K562 (cell line): Measurements from ENCODE around the gene ABCA7. TPM values are rescaled to one million over a fixed set of nuclear protein-coding genes. Genes with fewer than 3 reads are reported as not detected.

Experiments used
- ATF1 ChIP-seq, 2 experiments: fragments of 450-650 bp in 1 of 2; IDR thresholded peaks; 2 replicates each; pipeline ENCODE4 v1.6.1; 2016; ENCODE audit warnings: missing compliant biosample characterization in 1 of 2, missing genetic modification characterization in 1 of 2
- ELF4 ChIP-seq: fragments of 450-650 bp; formaldehyde crosslinking; IDR thresholded peaks from 2 replicates; pipeline ENCODE4 v1.4.0; 2022; ENCODE audit warnings: missing genetic modification characterization
- ETV1 ChIP-seq: fragments of 450-650 bp; conservative IDR thresholded peaks from 2 replicates; pipeline ENCODE4 v1.6.1; 2016; ENCODE audit warnings: missing genetic modification characterization, control low read depth, low read depth, missing compliant biosample characterization
- EZH2 ChIP-seq: IDR thresholded peaks from 2 replicates; pipeline ENCODE4 v1.6.1; 2012; ENCODE audit warnings: low read depth, mild to moderate bottlenecking, inconsistent platforms, low read length, borderline replicate concordance
- HDAC6 ChIP-seq: IDR thresholded peaks from 2 replicates; pipeline ENCODE4 v1.6.1; 2012; ENCODE audit warnings: low read depth, mild to moderate bottlenecking, control low read depth, inconsistent platforms, low read length, moderate library complexity
- KLF16 ChIP-seq: IDR thresholded peaks from 2 replicates; pipeline ENCODE4 v1.6.1; 2016; ENCODE audit warnings: antibody characterized with exemption
- MAFF ChIP-seq: IDR thresholded peaks from 2 replicates; pipeline ENCODE4 v1.6.1; 2012; ENCODE audit warnings: low read length, improper control_type of control experiment
- NELFE ChIP-seq: IDR thresholded peaks from 2 replicates; pipeline ENCODE4 v1.6.1; 2011; ENCODE audit warnings: mild to moderate bottlenecking; ENCODE audit not compliant: insufficient read depth, insufficient read length
- TBP ChIP-seq: optimal IDR thresholded peaks from 2 replicates; pipeline ENCODE3; 2011; ENCODE audit warnings: low read depth, low read length, improper control_type of control experiment
- XRCC5 ChIP-seq: fragments of 200-400 bp; formaldehyde crosslinking; IDR thresholded peaks from 2 replicates; pipeline ENCODE4 v1.6.1; 2017; ENCODE audit warnings: low read depth, mild to moderate bottlenecking, low read length
- polyA plus RNA-seq, 8 experiments: library from polyadenylated mRNA; depleted of rRNA in 4 of 8; stranded (reverse) in 5 of 8; unstranded in 3 of 8; fragments of >200 nt; fragmentation: Nextera tagmentation in 2 of 8; fragmentation: Illumina TruSeq in 1 of 8; extraction: Ambion mirVana in 2 of 8; extraction: Trizol in 1 of 8; gene quantifications; 2 replicates each; pipeline versions ENCODE4 v1.2.1 to v1.2.3, GENCODE V29; 2011 to 2014; ENCODE audit warnings: inconsistent platforms in 1 of 8, missing spikeins in 1 of 8
- total RNA-seq, 7 experiments: library from RNA; depleted of rRNA in 6 of 7; stranded (reverse); fragments of >200 nt in 6 of 7; fragmentation: Illumina TruSeq in 2 of 7; extraction: Trizol in 2 of 7; gene quantifications; 2 replicates each; pipeline versions ENCODE4 v1.2.1 to v1.2.3, GENCODE V29; 2011 to 2021; ENCODE audit warnings: low replicate concordance in 1 of 7
- TF ChIP-seq, protein P1 (sequence below): fragments of 250-450 bp; sonication (Bioruptor Pico); IDR thresholded peaks from 2 replicates; pipeline ENCODE4 v1.5.0; 2021
- TF ChIP-seq, protein P2 (sequence below): fragments of 200-600 bp; sonication (generic); IDR thresholded peaks from one replicate; pipeline ENCODE4 v1.6.1; 2012; ENCODE audit warnings: mild to moderate bottlenecking, low read depth, low read length, inconsistent platforms

Gene ABCA7
- total and polyA plus RNA-seq, 9 of the 15 experiments (the other 6 are each of a cell fraction or from before 2014, with no cell fraction given): 2.3 to 96.1 (median 31.2) TPM

DNA sequence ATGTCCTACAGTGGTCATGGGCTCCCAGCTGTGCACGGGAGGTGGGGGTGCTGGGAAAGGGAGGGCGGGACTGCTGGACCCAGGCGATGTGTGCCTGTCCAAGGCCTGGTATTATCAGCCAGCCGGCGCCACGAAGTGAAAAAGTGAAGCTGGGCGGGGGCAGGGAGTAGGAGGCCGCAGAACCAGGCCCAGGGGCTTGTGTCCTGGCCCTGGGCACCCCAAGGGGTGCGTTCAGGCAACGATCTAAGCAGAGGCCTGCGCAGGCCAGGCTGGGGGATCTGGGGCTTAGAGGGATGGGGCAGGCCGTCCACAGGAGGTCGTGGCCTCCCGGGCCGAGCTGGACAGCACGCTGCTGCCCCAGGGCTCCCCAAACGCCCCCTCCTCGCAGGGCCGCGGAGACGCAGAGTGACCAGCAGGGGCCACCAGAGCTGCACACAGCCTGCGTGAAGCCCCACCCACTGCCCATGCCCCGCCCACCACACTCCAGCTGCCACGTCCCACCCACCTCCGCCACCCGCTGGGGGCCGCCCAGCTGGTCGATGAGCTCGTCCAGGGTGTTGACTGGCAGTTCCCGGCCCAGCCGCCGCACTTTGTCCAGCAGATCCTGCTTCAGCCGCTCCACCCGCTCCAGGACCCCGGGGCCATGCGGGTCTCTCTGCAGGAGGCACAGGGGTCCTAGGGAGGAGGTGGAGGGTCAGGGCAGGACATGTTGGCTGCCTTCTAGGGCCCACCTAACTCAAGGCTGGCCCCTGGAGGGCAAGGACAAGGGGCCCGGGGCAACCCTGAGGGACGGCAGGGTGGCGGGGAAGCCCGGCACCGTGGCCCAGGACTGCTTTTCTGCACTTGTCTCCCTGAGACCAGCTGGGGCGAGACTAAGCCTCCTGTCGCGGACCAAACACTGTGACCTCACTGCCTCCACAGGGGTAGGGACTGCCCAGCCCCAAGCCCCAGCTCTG lies 73.4 kb downstream of the ABCA7 start (continued):
- peak; percentile 75; the same call in 1 of the 2 replicates for TF ChIP-seq KLF16
- TF ChIP-seq, protein P1, sequence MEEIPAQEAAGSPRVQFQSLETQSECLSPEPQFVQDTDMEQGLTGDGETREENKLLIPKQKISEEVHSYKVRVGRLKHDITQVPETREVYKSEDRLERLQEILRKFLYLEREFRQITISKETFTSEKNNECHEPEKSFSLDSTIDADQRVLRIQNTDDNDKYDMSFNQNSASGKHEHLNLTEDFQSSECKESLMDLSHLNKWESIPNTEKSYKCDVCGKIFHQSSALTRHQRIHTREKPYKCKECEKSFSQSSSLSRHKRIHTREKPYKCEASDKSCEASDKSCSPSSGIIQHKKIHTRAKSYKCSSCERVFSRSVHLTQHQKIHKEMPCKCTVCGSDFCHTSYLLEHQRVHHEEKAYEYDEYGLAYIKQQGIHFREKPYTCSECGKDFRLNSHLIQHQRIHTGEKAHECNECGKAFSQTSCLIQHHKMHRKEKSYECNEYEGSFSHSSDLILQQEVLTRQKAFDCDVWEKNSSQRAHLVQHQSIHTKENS: no peak
- TF ChIP-seq, protein P2, sequence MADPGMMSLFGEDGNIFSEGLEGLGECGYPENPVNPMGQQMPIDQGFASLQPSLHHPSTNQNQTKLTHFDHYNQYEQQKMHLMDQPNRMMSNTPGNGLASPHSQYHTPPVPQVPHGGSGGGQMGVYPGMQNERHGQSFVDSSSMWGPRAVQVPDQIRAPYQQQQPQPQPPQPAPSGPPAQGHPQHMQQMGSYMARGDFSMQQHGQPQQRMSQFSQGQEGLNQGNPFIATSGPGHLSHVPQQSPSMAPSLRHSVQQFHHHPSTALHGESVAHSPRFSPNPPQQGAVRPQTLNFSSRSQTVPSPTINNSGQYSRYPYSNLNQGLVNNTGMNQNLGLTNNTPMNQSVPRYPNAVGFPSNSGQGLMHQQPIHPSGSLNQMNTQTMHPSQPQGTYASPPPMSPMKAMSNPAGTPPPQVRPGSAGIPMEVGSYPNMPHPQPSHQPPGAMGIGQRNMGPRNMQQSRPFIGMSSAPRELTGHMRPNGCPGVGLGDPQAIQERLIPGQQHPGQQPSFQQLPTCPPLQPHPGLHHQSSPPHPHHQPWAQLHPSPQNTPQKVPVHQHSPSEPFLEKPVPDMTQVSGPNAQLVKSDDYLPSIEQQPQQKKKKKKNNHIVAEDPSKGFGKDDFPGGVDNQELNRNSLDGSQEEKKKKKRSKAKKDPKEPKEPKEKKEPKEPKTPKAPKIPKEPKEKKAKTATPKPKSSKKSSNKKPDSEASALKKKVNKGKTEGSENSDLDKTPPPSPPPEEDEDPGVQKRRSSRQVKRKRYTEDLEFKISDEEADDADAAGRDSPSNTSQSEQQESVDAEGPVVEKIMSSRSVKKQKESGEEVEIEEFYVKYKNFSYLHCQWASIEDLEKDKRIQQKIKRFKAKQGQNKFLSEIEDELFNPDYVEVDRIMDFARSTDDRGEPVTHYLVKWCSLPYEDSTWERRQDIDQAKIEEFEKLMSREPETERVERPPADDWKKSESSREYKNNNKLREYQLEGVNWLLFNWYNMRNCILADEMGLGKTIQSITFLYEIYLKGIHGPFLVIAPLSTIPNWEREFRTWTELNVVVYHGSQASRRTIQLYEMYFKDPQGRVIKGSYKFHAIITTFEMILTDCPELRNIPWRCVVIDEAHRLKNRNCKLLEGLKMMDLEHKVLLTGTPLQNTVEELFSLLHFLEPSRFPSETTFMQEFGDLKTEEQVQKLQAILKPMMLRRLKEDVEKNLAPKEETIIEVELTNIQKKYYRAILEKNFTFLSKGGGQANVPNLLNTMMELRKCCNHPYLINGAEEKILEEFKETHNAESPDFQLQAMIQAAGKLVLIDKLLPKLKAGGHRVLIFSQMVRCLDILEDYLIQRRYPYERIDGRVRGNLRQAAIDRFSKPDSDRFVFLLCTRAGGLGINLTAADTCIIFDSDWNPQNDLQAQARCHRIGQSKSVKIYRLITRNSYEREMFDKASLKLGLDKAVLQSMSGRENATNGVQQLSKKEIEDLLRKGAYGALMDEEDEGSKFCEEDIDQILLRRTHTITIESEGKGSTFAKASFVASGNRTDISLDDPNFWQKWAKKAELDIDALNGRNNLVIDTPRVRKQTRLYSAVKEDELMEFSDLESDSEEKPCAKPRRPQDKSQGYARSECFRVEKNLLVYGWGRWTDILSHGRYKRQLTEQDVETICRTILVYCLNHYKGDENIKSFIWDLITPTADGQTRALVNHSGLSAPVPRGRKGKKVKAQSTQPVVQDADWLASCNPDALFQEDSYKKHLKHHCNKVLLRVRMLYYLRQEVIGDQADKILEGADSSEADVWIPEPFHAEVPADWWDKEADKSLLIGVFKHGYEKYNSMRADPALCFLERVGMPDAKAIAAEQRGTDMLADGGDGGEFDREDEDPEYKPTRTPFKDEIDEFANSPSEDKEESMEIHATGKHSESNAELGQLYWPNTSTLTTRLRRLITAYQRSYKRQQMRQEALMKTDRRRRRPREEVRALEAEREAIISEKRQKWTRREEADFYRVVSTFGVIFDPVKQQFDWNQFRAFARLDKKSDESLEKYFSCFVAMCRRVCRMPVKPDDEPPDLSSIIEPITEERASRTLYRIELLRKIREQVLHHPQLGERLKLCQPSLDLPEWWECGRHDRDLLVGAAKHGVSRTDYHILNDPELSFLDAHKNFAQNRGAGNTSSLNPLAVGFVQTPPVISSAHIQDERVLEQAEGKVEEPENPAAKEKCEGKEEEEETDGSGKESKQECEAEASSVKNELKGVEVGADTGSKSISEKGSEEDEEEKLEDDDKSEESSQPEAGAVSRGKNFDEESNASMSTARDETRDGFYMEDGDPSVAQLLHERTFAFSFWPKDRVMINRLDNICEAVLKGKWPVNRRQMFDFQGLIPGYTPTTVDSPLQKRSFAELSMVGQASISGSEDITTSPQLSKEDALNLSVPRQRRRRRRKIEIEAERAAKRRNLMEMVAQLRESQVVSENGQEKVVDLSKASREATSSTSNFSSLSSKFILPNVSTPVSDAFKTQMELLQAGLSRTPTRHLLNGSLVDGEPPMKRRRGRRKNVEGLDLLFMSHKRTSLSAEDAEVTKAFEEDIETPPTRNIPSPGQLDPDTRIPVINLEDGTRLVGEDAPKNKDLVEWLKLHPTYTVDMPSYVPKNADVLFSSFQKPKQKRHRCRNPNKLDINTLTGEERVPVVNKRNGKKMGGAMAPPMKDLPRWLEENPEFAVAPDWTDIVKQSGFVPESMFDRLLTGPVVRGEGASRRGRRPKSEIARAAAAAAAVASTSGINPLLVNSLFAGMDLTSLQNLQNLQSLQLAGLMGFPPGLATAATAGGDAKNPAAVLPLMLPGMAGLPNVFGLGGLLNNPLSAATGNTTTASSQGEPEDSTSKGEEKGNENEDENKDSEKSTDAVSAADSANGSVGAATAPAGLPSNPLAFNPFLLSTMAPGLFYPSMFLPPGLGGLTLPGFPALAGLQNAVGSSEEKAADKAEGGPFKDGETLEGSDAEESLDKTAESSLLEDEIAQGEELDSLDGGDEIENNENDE: no peak
- no peak for TF ChIP-seq TBP
- no peak for TF ChIP-seq NELFE
- TF ChIP-seq HDAC6: no peak
- TF ChIP-seq ATF1 (CRISPR knock-in tag; IDR thresholded peaks at IDR 0.05): peak; percentile 19; the same call in 1 of the 2 replicates
- no peak; the same call in 1 of the 2 replicates for TF ChIP-seq ATF1 (tag; IDR thresholded peaks at IDR 0.05)
- TF ChIP-seq EZH2: no peak
- peak; percentile 47; the same call in 1 of the 2 replicates for TF ChIP-seq XRCC5
- TF ChIP-seq ETV1 (tag): no peak
- TF ChIP-seq MAFF: no peak
- TF ChIP-seq ELF4 (CRISPR knock-in tag): no peak
